H1 (cell line): ENCODE data around the gene SECISBP2L. TPM values are rescaled to one million over a fixed set of nuclear protein-coding genes. Genes with fewer than 3 reads are reported as not detected.

Experiments used
- CTCF ChIA-PET: fragments of 300-600 bp; sonication (Branson Sonifier 250); formaldehyde crosslinking; loops from one replicate; lab custom pipeline; 2021; ENCODE audit not compliant: partially characterized antibody; lab: Charles Lee
- POLR2A ChIA-PET: fragments of 300-600 bp; sonication (Branson Sonifier 250); formaldehyde crosslinking; loops from one replicate; lab custom pipeline; 2021; ENCODE audit warnings: inconsistent platforms; ENCODE audit not compliant: partially characterized antibody; lab: Charles Lee
- DNase-seq, 2 experiments: peaks; one replicate each; pipeline versions ENCODE4 v3.0.0 to v3.0.0-alpha.2; 2010 to 2022; ENCODE audit warnings: low spot score in 2 of 2, low read depth in 1 of 2, mixed read lengths in 1 of 2
- FAIRE-seq: peaks from 2 replicates; lab custom pipeline; 2011; peaks lifted over from hg19 to GRCh38; lab: Jason Lieb, UNC
- H2AFZ ChIP-seq: 2 replicates; pipeline ENCODE4 v1.8.1; 2012; ENCODE audit warnings: low read length, inconsistent platforms
- H2AK5ac ChIP-seq: 2 replicates; pipeline ENCODE4 v1.6.1; 2013; ENCODE audit warnings: low read depth, low read length
- H2BK120ac ChIP-seq: replicated peaks from 2 replicates; pipeline ENCODE3; 2013; ENCODE audit warnings: low read depth, low read length, inconsistent platforms
- H2BK12ac ChIP-seq: 2 replicates; pipeline ENCODE4 v1.6.1; 2013; ENCODE audit warnings: low read depth, low read length
- H2BK15ac ChIP-seq: 2 replicates; pipeline ENCODE4 v1.6.1; 2013; ENCODE audit warnings: low read length
- H2BK20ac ChIP-seq: 2 replicates; pipeline ENCODE4 v1.6.1; 2013; ENCODE audit warnings: low read length
- H2BK5ac ChIP-seq: 2 replicates; pipeline ENCODE4 v1.6.1; 2013; ENCODE audit warnings: low read depth, low read length
- H3K14ac ChIP-seq: 2 replicates; pipeline ENCODE4 v1.6.1; 2013; ENCODE audit warnings: inconsistent platforms; ENCODE audit not compliant: insufficient read length
- H3K18ac ChIP-seq: 2 replicates; pipeline ENCODE4 v1.6.1; 2013; ENCODE audit warnings: low read length; ENCODE audit errors: extremely low read depth
- H3K23ac ChIP-seq: 2 replicates; pipeline ENCODE4 v1.6.1; 2013; ENCODE audit warnings: inconsistent platforms; ENCODE audit not compliant: insufficient read length
- H3K23me2 ChIP-seq: 2 replicates; pipeline ENCODE4 v1.6.1; 2013; ENCODE audit warnings: low read depth, low read length
- H3K27ac ChIP-seq: 2 replicates; pipeline ENCODE4 v1.6.1; 2011; ENCODE audit warnings: low read depth, low read length, inconsistent platforms
- H3K27me3 ChIP-seq, 4 experiments: replicated peaks in 1 of 4; 1 replicate in 1 of 4; 2 replicates in 3 of 4; pipeline versions ENCODE4 v1.6.1 to v1.8.1; 2011 to 2013; ENCODE audit warnings: low read length in 3 of 4, mild to moderate bottlenecking in 3 of 4, inconsistent platforms in 2 of 4, mixed read lengths in 2 of 4, moderate library complexity in 1 of 4; ENCODE audit not compliant: control insufficient read depth in 3 of 4, insufficient read depth in 3 of 4; ENCODE audit errors: extremely low read depth in 1 of 4
- H3K36me3 ChIP-seq, 4 experiments: 2 replicates each; pipeline versions ENCODE4 v1.6.1 to v1.8.1; 2011 to 2013; ENCODE audit warnings: mild to moderate bottlenecking in 4 of 4, low read length in 3 of 4, moderate library complexity in 2 of 4, control low read depth in 1 of 4, inconsistent platforms in 1 of 4; ENCODE audit not compliant: insufficient read depth in 4 of 4, control insufficient read depth in 2 of 4
- H3K4ac ChIP-seq: replicated peaks from 2 replicates; pipeline ENCODE3; 2013; ENCODE audit warnings: low read length, low read depth, mixed read lengths, inconsistent platforms; ENCODE audit not compliant: insufficient read length
- H3K4me1 ChIP-seq, 4 experiments: replicated peaks in 1 of 4; 1 replicate in 1 of 4; 2 replicates in 3 of 4; pipeline versions ENCODE4 v1.6.1 to v1.8.1; 2011 to 2013; ENCODE audit warnings: low read length in 3 of 4, inconsistent platforms in 2 of 4, mixed read lengths in 1 of 4; ENCODE audit not compliant: insufficient read depth in 4 of 4, control insufficient read depth in 3 of 4
- H3K4me2 ChIP-seq, 2 experiments: 2 replicates each; pipeline versions ENCODE4 v1.6.1 to v1.8.1; 2011 to 2013; ENCODE audit warnings: low read depth in 2 of 2, low read length in 2 of 2, control low read depth in 1 of 2, inconsistent platforms in 1 of 2, mild to moderate bottlenecking in 1 of 2; ENCODE audit not compliant: insufficient read depth in 1 of 2
- H3K4me3 ChIP-seq, 4 experiments: fragments of 200-600, 300-600 bp in 1 of 4; sonication (generic), shearing (Covaris generic), sonication (Bioruptor Twin) in 1 of 4; 2 replicates each; pipeline versions ENCODE4 v1.5.1 to v1.8.1; 2011 to 2016; ENCODE audit warnings: low read length in 4 of 4, low read depth in 3 of 4, control low read depth in 2 of 4, inconsistent platforms in 2 of 4, mild to moderate bottlenecking in 2 of 4, mixed read lengths in 1 of 4, moderate library complexity in 1 of 4; ENCODE audit not compliant: insufficient read depth in 2 of 4; ENCODE audit errors: extremely low read depth in 1 of 4
- H3K56ac ChIP-seq: replicated peaks from 2 replicates; pipeline ENCODE3; 2013; ENCODE audit warnings: low read depth, mild to moderate bottlenecking, mixed read lengths, low read length, inconsistent platforms; ENCODE audit not compliant: insufficient read length
- H3K79me1 ChIP-seq: 2 replicates; pipeline ENCODE4 v1.6.1; 2013; ENCODE audit warnings: low read depth, low read length, control low read depth
- H3K79me2 ChIP-seq, 2 experiments: 2 replicates each; pipeline versions ENCODE4 v1.6.1 to v1.8.1; 2012 to 2013; ENCODE audit warnings: low read length in 2 of 2, mild to moderate bottlenecking in 2 of 2, inconsistent platforms in 1 of 2; ENCODE audit not compliant: insufficient read depth in 2 of 2, control insufficient read depth in 1 of 2
- H3K9ac ChIP-seq, 4 experiments: replicated peaks in 1 of 4; 1 replicate in 1 of 4; 2 replicates in 3 of 4; pipeline versions ENCODE4 v1.6.1 to v1.8.1; 2011 to 2013; ENCODE audit warnings: low read depth in 3 of 4, low read length in 3 of 4, control low read depth in 2 of 4, mild to moderate bottlenecking in 2 of 4, moderate library complexity in 2 of 4, inconsistent platforms in 1 of 4; ENCODE audit errors: extremely low read depth in 1 of 4
- H3K9me3 ChIP-seq, 2 experiments: 2 replicates each; pipeline versions ENCODE4 v1.6.1 to v1.8.1; 2012 to 2013; ENCODE audit warnings: mild to moderate bottlenecking in 2 of 2, moderate library complexity in 2 of 2, control low read depth in 1 of 2, inconsistent platforms in 1 of 2, low read depth in 1 of 2, low read length in 1 of 2, mixed read lengths in 1 of 2; ENCODE audit not compliant: insufficient read depth in 2 of 2
- H4K20me1 ChIP-seq, 2 experiments: replicated peaks in 1 of 2; 2 replicates each; pipeline versions ENCODE3 to v1.8.1; 2011 to 2013; ENCODE audit warnings: inconsistent platforms in 2 of 2, low read length in 2 of 2, mild to moderate bottlenecking in 1 of 2; ENCODE audit not compliant: insufficient read depth in 2 of 2, control insufficient read depth in 1 of 2
- H4K5ac ChIP-seq: 2 replicates; pipeline ENCODE4 v1.6.1; 2013; ENCODE audit warnings: low read length, low read depth, mixed read lengths, inconsistent platforms; ENCODE audit not compliant: insufficient read length
- H4K8ac ChIP-seq: 2 replicates; pipeline ENCODE4 v1.8.0; 2013; ENCODE audit warnings: mild to moderate bottlenecking, moderate library complexity, low read length, inconsistent platforms; ENCODE audit not compliant: insufficient read depth; ENCODE audit errors: extremely low read depth
- H4K91ac ChIP-seq: replicated peaks from 2 replicates; pipeline ENCODE3; 2013; ENCODE audit warnings: low read length, mixed read lengths, inconsistent platforms; ENCODE audit not compliant: insufficient read length
- GTF2F1 ChIP-seq: IDR thresholded peaks from 2 replicates; pipeline ENCODE4 v1.6.1; 2012; ENCODE audit warnings: low read depth, low read length, improper control_type of control experiment, borderline replicate concordance
- NANOG ChIP-seq: IDR thresholded peaks from 2 replicates; pipeline ENCODE4 v1.6.1; 2011; ENCODE audit warnings: low read length, low read depth, mild to moderate bottlenecking, inconsistent platforms; ENCODE audit not compliant: insufficient read depth, poor library complexity, severe bottlenecking
- NRF1 ChIP-seq: IDR thresholded peaks from 2 replicates; pipeline ENCODE4 v1.6.1; 2011; ENCODE audit warnings: mild to moderate bottlenecking, low read depth, low read length, improper control_type of control experiment
- PHF8 ChIP-seq: fragments of 200-600 bp; sonication (generic); conservative IDR thresholded peaks from 2 replicates; pipeline ENCODE4 v1.7.1; 2012; ENCODE audit warnings: low read depth, mild to moderate bottlenecking, inconsistent platforms, low read length, moderate library complexity
- TEAD4 ChIP-seq: IDR thresholded peaks from 2 replicates; pipeline ENCODE4 v1.6.1; 2012; ENCODE audit warnings: low read depth, low read length, inconsistent platforms, mixed read lengths
- ZNF274 ChIP-seq: IDR thresholded peaks from 2 replicates; pipeline ENCODE4 v1.7.0; 2012; ENCODE audit warnings: low read length, borderline replicate concordance; ENCODE audit errors: extremely low read depth
- WGBS, 2 experiments: shearing (Covaris generic) in 1 of 2; methylation state at CpG; one replicate each; pipeline versions ENCODE4 v1.1.6 to v1.1.7; 2013 to 2015; ENCODE audit warnings: low lambda C conversion rate in 2 of 2, mixed read lengths in 2 of 2, inconsistent platforms in 1 of 2, low coverage in 1 of 2, missing lambda C conversion rate in 1 of 2; ENCODE audit not compliant: insufficient replicate concordance in 2 of 2, insufficient coverage in 1 of 2, insufficient read length in 1 of 2; ENCODE audit errors: extremely low coverage in 1 of 2, missing lambda C conversion rate in 1 of 2; 5-methylcytosine and 5-hydroxymethylcytosine counted together
- polyA plus RNA-seq, 7 experiments: library from polyadenylated mRNA; depleted of rRNA in 3 of 7; stranded (reverse) in 5 of 7; unstranded in 2 of 7; fragments of >200 nt in 5 of 7; fragments of 200-250 nt in 2 of 7; gene quantifications; 1 replicate in 5 of 7; 2 replicates in 1 of 7; 4 replicates in 1 of 7; pipeline versions ENCODE4 v1.2.1 to v1.2.3, GENCODE V29; 2011 to 2013; ENCODE audit warnings: missing spikeins in 2 of 7, mixed read lengths in 2 of 7
- total RNA-seq: library from RNA; stranded (reverse); fragmentation: NEBNext Ultra II Directional; extraction: Animal tissue kit (Norgen Biotek cat#: 25700); gene quantifications from 2 replicates; pipeline ENCODE4 v1.2.1, GENCODE V29; 2021
- TF ChIP-seq, protein P1 (sequence below): IDR thresholded peaks from 2 replicates; pipeline ENCODE4 v1.6.1; 2012; ENCODE audit warnings: inconsistent platforms

Gene SECISBP2L
- total and polyA plus RNA-seq, 2 of the 8 experiments (the other 6 are each of a cell fraction or from before 2014, with no cell fraction given): 7.6 to 22.8 TPM

DNA sequence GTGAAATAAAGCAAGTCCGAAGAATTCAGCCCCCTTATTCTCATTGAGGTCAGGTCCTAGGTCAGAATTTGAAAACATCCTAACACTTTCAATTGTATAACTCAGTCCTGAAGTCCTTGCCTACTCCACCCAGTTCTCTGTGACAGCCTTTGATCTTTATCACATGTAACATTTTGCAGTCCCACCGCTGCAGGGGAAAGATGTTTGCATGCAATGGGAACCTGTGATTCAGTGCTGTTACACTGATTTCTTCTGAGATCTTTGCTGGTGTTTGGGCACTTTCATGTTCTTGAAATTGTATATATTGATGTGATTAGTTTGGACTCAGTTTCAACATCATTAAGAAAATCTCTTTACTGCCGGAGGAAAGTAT, 18.0 kb upstream of the SECISBP2L start:
- H3K79me1 ChIP-seq: no peaks in the 10 kb centered on the region
- POLR2A ChIA-PET: no interaction called here
- no peak overlapping the region for H3K4ac ChIP-seq
- peaks cover 0 to 13% (median 7%) of the 10 kb centered on the region in 4 experiments; a peak in 6 of 7 replicates for H3K4me1 ChIP-seq
- no peak overlapping the region for H3K18ac ChIP-seq
- H3K14ac ChIP-seq: no peak overlapping the region
- WGBS, 2 experiments: 93% methylated on average over 3 of the region's 3 CpGs; no CpG with 5 or more reads in 1 of the 2 experiments
- H3K27ac ChIP-seq: no peak overlapping the region
- no peak overlapping the region for H4K5ac ChIP-seq
- no peaks in the 10 kb centered on the region for H3K27me3 ChIP-seq
- H2BK5ac ChIP-seq: no peak overlapping the region
- no peak for TF ChIP-seq PHF8
- no peak for TF ChIP-seq GTF2F1
- TF ChIP-seq ZNF274: no peak
- TF ChIP-seq, protein P1, sequence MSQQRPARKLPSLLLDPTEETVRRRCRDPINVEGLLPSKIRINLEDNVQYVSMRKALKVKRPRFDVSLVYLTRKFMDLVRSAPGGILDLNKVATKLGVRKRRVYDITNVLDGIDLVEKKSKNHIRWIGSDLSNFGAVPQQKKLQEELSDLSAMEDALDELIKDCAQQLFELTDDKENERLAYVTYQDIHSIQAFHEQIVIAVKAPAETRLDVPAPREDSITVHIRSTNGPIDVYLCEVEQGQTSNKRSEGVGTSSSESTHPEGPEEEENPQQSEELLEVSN: no peak
- TF ChIP-seq TEAD4: no peak
- no peak for TF ChIP-seq NRF1
- TF ChIP-seq NANOG: no peak
- no peak overlapping the region for H3K56ac ChIP-seq
- no peak overlapping the region for H3K23ac ChIP-seq
- H3K9me3 ChIP-seq: no peaks in the 10 kb centered on the region
- CTCF ChIA-PET: interaction anchor here (1.0 kb wide), 1 partner anchor 61 kb away, joined by 4 read pairs; no protein-coding TSS in a partner anchor
- H4K91ac ChIP-seq: no peak overlapping the region
- DNase-seq: no peak
- H4K8ac ChIP-seq: no peak overlapping the region
- FAIRE-seq: no peak
- no peak overlapping the region for H3K4me2 ChIP-seq
- no peaks in the 10 kb centered on the region for H3K79me2 ChIP-seq
- H4K20me1 ChIP-seq: no peaks in the 10 kb centered on the region
- no peak overlapping the region for H2AK5ac ChIP-seq
- no peak overlapping the region for H2BK12ac ChIP-seq
- peak overlapping the region; percentile 85; the same call in 1 of the 2 replicates for H2AFZ ChIP-seq
- H3K4me3 ChIP-seq: no peak overlapping the region
- H3K23me2 ChIP-seq: no peaks in the 10 kb centered on the region
- no peak overlapping the region for H3K9ac ChIP-seq
- no peaks in the 10 kb centered on the region for H3K36me3 ChIP-seq
- no peak overlapping the region for H2BK20ac ChIP-seq
- no peak overlapping the region for H2BK120ac ChIP-seq
- H2BK15ac ChIP-seq: no peak overlapping the region
